Skeletal muscle satellite cell (primary cell): Measurements from ENCODE around the gene PALLD.

Experiments
- H3K27me3 ChIP-seq: 2 replicates; pipeline ENCODE4 v1.7.0; 2013; ENCODE audit warnings: low read length; ENCODE audit not compliant: control insufficient read depth, insufficient read depth
- H3K36me3 ChIP-seq: 2 replicates; pipeline ENCODE4 v1.7.0; 2013; ENCODE audit warnings: mild to moderate bottlenecking, control low read depth, low read length; ENCODE audit not compliant: insufficient read depth
- H3K4me1 ChIP-seq: 2 replicates; pipeline ENCODE4 v1.7.0; 2013; ENCODE audit warnings: low read length; ENCODE audit not compliant: control insufficient read depth, insufficient read depth
- H3K4me2 ChIP-seq: 2 replicates; pipeline ENCODE4 v1.7.0; 2013; ENCODE audit warnings: mild to moderate bottlenecking, low read length
- H3K4me3 ChIP-seq: 2 replicates; pipeline ENCODE4 v1.7.0; 2013; ENCODE audit warnings: low read length
- H3K9ac ChIP-seq: 2 replicates; pipeline ENCODE4 v1.7.0; 2013; ENCODE audit warnings: mild to moderate bottlenecking, low read depth, low read length, moderate library complexity
- H3K9me3 ChIP-seq: replicated peaks from 2 replicates; pipeline ENCODE4 v1.7.0; 2013; ENCODE audit warnings: mild to moderate bottlenecking, control low read depth, low read length

The PALLD gene

DNA sequence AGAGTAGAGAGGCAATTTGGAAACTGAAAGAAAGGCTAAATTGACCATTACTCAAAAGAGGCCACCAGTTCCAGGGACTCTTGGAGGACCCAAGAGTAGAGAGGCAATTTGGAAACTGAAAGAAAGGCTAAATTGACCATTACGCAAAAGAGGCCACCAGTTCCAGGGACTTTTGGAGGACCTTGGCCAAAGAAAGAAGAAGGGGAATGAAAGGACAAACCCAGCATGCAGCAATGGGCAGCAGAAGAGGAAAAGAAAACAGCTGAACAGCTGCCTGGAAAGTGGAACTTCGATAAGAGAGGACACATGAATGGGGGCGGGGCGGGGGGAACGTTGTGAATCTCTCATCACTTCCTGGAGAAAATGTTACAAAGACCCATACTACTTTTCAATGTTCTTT lies 80.8 kb downstream of the PALLD start:
- Histone ChIP-seq H3K4me3 (no peak overlapping the region), H3K9ac (no peak overlapping the region), H3K27me3 (no peaks in the 10 kb centered on the region), H3K9me3 (no peaks in the 10 kb centered on the region), H3K36me3 (no peaks in the 10 kb centered on the region), H3K4me1 (peaks cover 22% of the 10 kb centered on the region), H3K4me2 (no peak overlapping the region)

DNA sequence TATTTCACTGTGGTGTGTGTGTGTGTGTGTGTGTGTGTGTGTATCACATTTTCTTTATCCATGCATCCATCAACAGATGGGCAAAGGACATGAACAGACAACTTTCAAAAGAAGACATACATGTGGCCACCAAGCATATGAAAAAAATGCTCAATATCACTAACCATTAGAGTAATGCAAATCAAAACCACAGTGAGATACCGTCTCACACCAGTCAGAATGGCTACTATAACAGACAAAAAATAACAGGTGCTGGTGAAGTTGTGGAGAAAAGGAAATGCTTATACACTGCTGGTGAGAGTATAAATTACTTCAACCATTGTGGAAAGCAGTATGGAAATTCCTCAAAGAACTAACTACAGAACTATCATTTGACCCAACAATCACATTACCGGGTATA lies 83.4 kb downstream of the PALLD start:
- no peak overlapping the region for H3K4me3 ChIP-seq
- H3K4me1 ChIP-seq = peaks cover 24% of the 10 kb centered on the region

DNA sequence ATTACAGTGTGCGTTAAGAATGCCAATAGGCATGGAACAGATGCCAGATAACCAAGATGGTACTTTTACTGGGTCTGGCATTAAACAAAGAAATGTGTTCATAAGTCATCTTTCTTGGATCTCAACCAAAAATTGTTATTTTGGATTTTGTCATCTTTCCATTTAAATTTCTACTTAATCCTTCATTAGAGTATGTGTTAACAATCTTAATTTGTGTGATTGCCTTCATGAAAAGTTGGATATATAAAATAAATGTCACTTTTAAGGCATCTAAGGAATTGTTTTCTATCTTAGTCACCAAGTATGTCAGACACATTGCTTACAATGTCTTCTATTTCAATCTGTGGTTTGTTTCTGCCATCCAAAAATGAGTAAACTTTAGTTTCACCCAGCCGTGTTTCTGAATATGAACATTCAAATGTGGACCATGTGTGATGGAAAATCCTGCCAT lies 87.5 kb downstream of the PALLD start:
- H3K4me3 ChIP-seq = no peak overlapping the region
- peak overlapping the region; percentile 67 for H3K4me2 ChIP-seq
- peaks cover 59% of the 10 kb centered on the region for H3K4me1 ChIP-seq
- H3K27me3 ChIP-seq = no peaks in the 10 kb centered on the region
- no peaks in the 10 kb centered on the region for H3K9me3 ChIP-seq
- H3K36me3 ChIP-seq = no peaks in the 10 kb centered on the region
- H3K9ac ChIP-seq = peak overlapping the region; percentile 67

More for the DNA sequence above, 83.4 kb downstream of the PALLD start:
- Histone ChIP-seq H3K36me3 (no peaks in the 10 kb centered on the region), H3K4me2 (no peak overlapping the region), H3K27me3 (no peaks in the 10 kb centered on the region), H3K9me3 (no peaks in the 10 kb centered on the region), H3K9ac (no peak overlapping the region)

DNA sequence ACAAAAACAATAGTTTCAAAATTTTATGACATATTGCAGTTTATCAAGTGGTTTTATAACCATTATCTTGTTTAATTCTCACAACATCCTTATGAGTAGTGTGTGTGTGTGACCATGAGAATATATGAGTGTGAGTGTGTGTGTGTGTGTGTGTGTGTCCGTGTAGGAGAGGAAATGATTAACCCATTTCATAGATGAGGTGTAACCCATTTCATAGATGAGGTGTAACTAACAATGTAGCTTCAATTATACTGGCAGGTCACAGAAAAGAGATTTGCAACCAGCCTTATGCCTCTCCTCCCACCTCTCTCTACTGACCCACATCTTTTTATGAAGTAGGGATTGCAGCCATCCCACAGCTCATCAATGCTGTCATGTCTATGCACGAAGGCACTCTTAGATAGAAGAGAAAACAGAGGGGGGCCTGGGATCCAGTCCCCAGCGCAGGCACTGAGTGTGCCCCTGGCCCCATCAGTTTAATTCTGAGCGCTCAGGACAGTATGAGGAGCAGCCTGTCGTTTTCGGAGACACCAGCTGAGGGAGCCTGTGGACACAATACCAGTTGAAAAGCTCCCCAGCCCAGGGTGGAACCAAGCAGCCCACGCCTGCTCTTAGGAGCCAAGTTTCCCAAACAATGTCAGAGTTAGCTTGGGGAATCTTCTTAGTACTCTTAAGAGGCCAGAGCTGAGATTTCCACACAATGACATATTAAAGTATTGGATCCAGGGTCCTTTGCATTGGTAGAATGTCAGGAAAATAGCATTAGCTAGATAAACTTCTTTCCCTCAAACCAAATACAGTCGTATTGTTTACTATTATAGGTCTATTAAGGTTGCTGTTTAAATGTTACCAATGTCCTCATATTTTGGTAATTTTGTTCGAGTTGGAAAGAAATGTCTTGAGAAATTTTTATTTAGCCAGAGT lies 88.6 kb downstream of the PALLD start:
- peak overlapping the region; percentile 21 for H3K4me3 ChIP-seq
- peaks cover 66% of the 10 kb centered on the region for H3K4me1 ChIP-seq
- H3K9me3 ChIP-seq = no peaks in the 10 kb centered on the region
- H3K4me2 ChIP-seq = peak overlapping the region; percentile 67
- H3K9ac ChIP-seq = peak overlapping the region; percentile 67
- H3K27me3 ChIP-seq = no peaks in the 10 kb centered on the region
- no peaks in the 10 kb centered on the region for H3K36me3 ChIP-seq

DNA sequence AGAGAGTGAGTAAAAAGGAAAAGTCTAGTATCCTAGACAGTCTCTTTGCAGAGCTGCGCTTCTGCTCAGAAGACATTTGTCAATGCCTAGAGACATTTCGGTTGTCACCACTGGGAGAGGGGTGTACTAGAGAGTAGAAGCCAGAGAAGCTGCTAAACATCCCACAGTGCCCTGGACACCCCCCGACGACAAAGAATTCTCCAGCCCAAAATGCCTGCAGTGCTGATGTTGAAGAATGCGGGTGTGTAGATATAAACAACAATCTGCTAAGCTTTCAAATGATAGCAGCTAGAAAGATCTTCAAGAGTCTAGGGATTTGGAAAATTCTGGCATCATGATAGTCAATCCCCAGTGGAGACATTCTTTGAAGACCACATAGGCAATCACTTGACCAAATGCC lies 90.1 kb downstream of the PALLD start:
- Histone ChIP-seq H3K36me3 (no peaks in the 10 kb centered on the region), H3K9ac (peak overlapping the region; percentile 67), H3K4me1 (peaks cover 66% of the 10 kb centered on the region), H3K9me3 (no peaks in the 10 kb centered on the region), H3K4me3 (peak overlapping the region; percentile 46), H3K27me3 (no peaks in the 10 kb centered on the region), H3K4me2 (peak overlapping the region; percentile 72)

DNA sequence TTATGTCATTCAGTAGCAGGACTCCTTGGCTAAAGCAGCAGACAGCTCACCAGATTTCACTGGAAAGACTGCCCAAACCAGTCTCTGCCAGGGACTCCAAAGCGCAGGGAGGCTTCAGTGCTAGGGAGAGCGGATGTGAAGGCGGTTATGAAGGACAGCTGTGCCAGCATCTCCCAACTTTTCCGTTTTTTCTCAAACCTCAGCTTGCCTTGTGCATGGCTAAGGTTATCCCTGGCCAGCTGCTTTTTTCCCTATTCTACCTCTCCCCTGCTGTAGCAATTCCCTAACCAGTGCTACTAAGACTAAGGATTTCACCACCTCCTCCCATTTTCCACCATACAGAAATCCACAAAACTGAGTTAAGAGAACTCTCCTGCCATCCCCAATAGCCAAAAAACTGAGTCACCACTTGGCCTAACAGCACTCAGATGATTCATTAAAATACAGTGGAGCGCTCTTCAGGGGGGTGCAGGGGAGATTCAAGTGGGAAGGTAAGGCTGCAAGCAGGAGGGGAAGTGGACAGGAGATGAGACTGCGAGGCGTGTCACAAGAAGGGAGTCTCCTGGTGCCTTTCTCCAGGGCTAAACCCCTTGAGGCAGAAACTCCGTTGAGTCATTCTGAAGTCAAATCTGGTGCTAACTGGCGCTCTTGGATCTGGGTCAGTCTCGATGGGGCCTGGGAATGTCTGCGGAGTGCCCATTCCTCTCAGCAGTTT lies 90.7 kb downstream of the PALLD start:
- Histone ChIP-seq H3K9ac (peak overlapping the region; percentile 67), H3K27me3 (no peaks in the 10 kb centered on the region), H3K4me2 (peak overlapping the region; percentile 72), H3K9me3 (no peaks in the 10 kb centered on the region), H3K36me3 (no peaks in the 10 kb centered on the region), H3K4me1 (peaks cover 66% of the 10 kb centered on the region), H3K4me3 (peak overlapping the region; percentile 46)

DNA sequence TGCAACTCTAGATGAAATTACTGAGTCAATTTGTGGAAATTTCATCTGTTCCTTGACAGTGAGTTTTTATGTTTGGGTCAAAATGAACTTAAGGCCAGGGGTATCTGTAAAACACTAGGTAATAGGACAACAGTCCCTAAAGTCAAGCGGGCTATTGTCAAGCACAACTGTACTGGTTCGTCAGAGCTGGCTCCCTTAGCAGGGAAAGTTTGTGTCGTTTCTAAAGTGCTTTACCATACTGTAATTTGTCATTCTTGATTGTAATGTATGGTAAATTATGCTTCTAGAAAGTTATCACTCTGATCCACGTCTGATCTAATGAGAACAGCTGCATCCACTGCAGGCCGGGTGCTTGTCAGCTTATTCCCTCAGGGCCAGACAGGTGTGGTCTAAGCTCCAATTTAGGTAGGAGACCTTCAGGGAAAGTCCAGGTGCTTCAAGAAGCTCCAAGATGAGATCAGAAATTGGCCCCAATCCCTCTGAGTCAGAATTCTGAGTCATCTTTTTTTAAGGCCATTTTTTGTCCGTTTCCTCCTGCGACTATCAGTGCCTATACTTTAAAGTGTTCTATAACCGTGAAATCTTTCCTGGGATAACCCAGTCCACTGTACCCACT lies 92.2 kb downstream of the PALLD start:
- no peaks in the 10 kb centered on the region for H3K9me3 ChIP-seq
- H3K9ac ChIP-seq = peak overlapping the region; percentile 67
- H3K4me1 ChIP-seq = peaks cover 67% of the 10 kb centered on the region
- no peaks in the 10 kb centered on the region for H3K36me3 ChIP-seq
- H3K4me3 ChIP-seq = no peak overlapping the region
- H3K4me2 ChIP-seq = peak overlapping the region; percentile 40
- no peaks in the 10 kb centered on the region for H3K27me3 ChIP-seq

DNA sequence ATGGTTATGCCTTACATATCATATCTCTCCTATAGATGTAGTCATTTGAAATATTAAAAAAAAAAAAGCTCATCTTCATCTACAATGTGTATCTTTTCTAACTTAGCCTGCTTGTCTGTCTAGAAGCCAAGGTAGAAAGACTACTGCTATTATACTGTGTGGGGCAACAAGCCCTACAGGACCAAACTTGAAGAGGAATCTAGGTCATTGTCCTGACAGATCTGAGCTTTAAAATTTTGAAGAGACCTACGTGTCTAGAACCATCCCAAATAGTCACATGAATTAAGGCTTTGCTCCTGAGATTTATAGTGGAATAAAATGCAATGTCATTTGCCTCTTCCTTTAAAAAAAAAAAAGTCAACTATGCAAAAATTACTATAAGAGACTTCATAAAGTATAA lies 95.8 kb downstream of the PALLD start:
- H3K4me3 ChIP-seq = no peak overlapping the region
- H3K4me2 ChIP-seq = no peak overlapping the region
- H3K4me1 ChIP-seq = peaks cover 32% of the 10 kb centered on the region
- H3K9ac ChIP-seq = no peak overlapping the region
- H3K27me3 ChIP-seq = no peaks in the 10 kb centered on the region
- H3K36me3 ChIP-seq = no peaks in the 10 kb centered on the region
- H3K9me3 ChIP-seq = no peaks in the 10 kb centered on the region

DNA sequence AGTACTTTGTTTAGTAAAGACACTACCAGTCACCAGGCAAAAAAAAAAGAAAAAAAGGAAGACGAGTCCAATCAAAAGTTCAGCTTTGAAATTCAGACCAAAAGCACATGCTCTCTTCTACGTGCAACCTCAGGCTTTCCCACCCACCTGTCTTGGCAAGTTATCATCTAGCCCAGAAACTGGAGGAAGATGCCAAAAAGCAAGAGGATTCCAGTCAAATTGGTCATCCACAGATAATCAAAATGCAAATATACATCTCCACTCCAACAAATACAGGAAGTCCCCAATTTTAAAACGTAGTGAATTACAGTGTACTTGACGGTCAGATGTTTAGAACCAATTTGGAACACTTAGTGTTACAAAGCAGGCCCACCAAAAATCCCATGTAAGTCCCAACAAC lies 96.5 kb downstream of the PALLD start:
- H3K9ac ChIP-seq = no peak overlapping the region
- no peaks in the 10 kb centered on the region for H3K27me3 ChIP-seq
- no peaks in the 10 kb centered on the region for H3K9me3 ChIP-seq
- no peaks in the 10 kb centered on the region for H3K36me3 ChIP-seq
- no peak overlapping the region for H3K4me3 ChIP-seq
- H3K4me2 ChIP-seq = no peak overlapping the region
- H3K4me1 ChIP-seq = peaks cover 25% of the 10 kb centered on the region

DNA sequence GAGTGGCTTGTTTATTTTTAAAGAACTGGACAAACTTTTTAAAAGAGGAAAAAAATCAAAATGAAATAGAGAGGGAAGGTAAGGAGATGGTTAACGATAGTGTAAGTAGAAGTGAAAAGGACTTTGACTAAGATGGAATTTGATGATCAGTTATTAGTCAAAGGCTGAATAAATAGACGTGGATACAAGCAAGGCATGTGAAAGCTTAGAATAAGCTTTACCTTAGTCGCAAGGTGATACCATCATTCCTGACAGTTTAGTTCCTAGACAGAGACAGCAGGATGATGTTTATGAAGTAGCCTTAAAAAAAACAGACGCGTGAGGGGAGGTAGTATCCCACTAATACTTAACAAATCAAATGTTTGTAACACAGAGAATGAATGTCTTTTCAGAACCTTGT lies 97.3 kb downstream of the PALLD start:
- Histone ChIP-seq H3K27me3 (no peaks in the 10 kb centered on the region), H3K4me2 (no peak overlapping the region), H3K4me1 (peaks cover 18% of the 10 kb centered on the region), H3K9me3 (no peaks in the 10 kb centered on the region), H3K4me3 (no peak overlapping the region), H3K9ac (no peak overlapping the region), H3K36me3 (no peaks in the 10 kb centered on the region)

DNA sequence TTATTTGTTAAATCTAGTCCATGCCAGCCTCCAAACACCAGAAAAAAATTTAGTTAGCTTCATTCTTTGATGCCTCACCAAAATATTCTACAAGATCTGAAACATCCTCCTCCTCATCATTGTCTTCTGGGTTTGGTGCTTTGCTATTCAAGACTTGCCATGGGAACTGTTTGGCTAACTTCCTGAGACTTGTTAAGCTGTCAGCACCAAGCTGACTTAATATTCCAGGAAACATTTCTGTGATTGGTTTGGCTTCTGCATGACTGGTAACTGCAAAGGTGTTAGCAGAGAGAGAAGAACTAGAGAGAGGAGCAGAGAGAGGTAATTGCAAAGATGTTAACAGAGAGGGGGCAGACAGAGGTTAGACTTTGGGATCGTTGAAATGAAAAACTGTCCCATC lies 101.3 kb downstream of the PALLD start:
- Histone ChIP-seq H3K9me3 (no peaks in the 10 kb centered on the region), H3K27me3 (no peaks in the 10 kb centered on the region), H3K4me2 (no peak overlapping the region), H3K4me1 (peaks cover 7% of the 10 kb centered on the region), H3K4me3 (no peak overlapping the region), H3K36me3 (no peaks in the 10 kb centered on the region), H3K9ac (no peak overlapping the region)
